GM18519 (cell line): Measurements from ENCODE around the gene PREB.

Experiments used
- ATAC-seq: cut with Tn5 transposase; IDR thresholded peaks from one replicate; pipeline ENCODE4 v1.9.1; 2021; ENCODE audit warnings: mild to moderate bottlenecking, moderate library complexity; ENCODE audit not compliant: unreplicated experiment, low FRiP score

PREB gene

GRCh38 chr2:27096748-27097297 is 37.6 kb downstream of the PREB start:
- no peak for ATAC-seq

GRCh38 chr2:27095745-27096651 is 38.4 kb downstream of the PREB start:
- no peak for ATAC-seq

GRCh38 chr2:27095427-27095744 is 39.0 kb downstream of the PREB start:
- no peak for ATAC-seq

- ATAC-seq, result no peak
These were observed 40.0 kb downstream of the PREB start for GRCh38 chr2:27094353-27094984.

- ATAC-seq, result no peak
These were observed 40.7 kb downstream of the PREB start for GRCh38 chr2:27093430-27094352.

- no peak for ATAC-seq
These were observed 41.6 kb downstream of the PREB start for GRCh38 chr2:27092696-27093429.

- no peak for ATAC-seq
These were observed 42.4 kb downstream of the PREB start for GRCh38 chr2:27091746-27092695.

GRCh38 chr2:27089111-27089954 is 45.1 kb downstream of the PREB start:
- no peak for ATAC-seq

- no peak for ATAC-seq
These were observed 45.8 kb downstream of the PREB start for GRCh38 chr2:27088634-27089033.

GRCh38 chr2:27087823-27088410 is 46.5 kb downstream of the PREB start:
- no peak for ATAC-seq

- no peak for ATAC-seq
These were observed 47.5 kb downstream of the PREB start, which contains the start of gene KHK for GRCh38 chr2:27086724-27087593. KHK (plus strand) TSS chr2:27086772; CDS start chr2:27087260, 488 bp downstream.

- ATAC-seq, result peak; percentile 62
These were observed 48.2 kb downstream of the PREB start for GRCh38 chr2:27086090-27086723.

GRCh38 chr2:27085673-27086089 is 48.8 kb downstream of the PREB start:
- ATAC-seq, result peak; percentile 1

GRCh38 chr2:27085062-27085672 is 49.3 kb downstream of the PREB start:
- no peak for ATAC-seq

GRCh38 chr2:27084297-27085061 is 50.0 kb downstream of the PREB start:
- ATAC-seq, result no peak
